SH-SY5Y (cell line): ENCODE data around the gene APBA3.

ENCODE experiments used
- GATA2 ChIP-seq: IDR thresholded peaks from 2 replicates; pipeline ENCODE4 v1.6.1; 2011; ENCODE audit warnings: mild to moderate bottlenecking, low read depth, low read length
- GATA3 ChIP-seq: IDR thresholded peaks from 2 replicates; pipeline ENCODE4 v1.6.1; 2011; ENCODE audit warnings: low read depth, mild to moderate bottlenecking, low read length, moderate library complexity

DNA sequence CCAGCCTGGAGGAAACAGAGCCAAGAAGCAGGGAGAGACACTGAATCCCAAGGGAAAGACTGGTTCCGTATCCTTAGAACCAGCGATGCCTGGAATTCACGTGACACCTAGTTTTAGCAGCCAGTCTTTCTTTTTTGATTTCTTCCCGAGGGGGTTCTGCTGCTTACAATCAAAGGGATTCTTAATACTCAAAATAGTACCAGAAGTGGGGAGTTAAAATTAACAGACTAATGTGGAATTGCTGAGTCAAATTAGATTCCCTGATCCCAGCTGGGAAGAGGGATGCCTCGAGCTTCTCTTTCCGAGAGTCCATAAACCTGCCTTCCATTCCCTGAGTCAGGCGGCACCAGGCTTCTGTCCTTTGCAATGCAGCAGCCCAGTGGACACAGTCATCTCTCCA lies 29.4 kb upstream of the APBA3 start:
- TF ChIP-seq GATA2: no peak
- TF ChIP-seq GATA3: no peak
